ENCODE results near the gene COL27A1. TPM values are rescaled to one million over a fixed set of nuclear protein-coding genes. Genes with fewer than 3 reads are reported as not detected.

The COL27A1 gene
- total and polyA plus RNA-seq, 2 donors (not counting 3 experiments of a cell fraction or from before 2014, with no cell fraction given) = 14.7 to 49.1 TPM

DNA sequence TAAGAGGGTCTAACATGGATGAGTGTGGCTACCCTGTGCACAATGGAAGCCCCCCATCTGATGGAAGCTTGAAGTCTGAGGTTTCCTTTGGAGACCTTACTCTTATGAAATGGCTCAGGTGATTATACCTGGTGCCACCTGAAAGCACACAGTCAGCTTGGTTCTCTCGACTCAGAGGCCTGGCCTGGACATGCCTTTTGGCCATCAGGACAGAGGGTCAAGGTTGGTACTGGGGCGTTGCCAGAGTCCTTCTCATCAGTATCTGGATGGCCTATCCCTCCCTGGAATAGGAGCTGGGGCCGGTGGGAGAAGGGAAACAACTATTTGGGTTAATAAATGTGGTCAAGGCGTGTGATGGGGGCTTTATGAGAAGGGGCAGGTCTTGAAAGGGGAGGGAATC, 48.9 kb downstream of the COL27A1 start:
- Histone ChIP-seq H3K79me2 (ENCODE audit: control insufficient read depth, insufficient read depth, low read length) (no peaks in the 10 kb centered on the region), H3K36me3 (ENCODE audit: control insufficient read depth in 2 of 2, extremely low read depth in 1 of 2, insufficient read depth in 2 of 2, low read length in 2 of 2) (peaks cover 2 to 9% of the 10 kb centered on the region in 2 experiments), H3K9me1 (replicated peaks; ENCODE audit: control insufficient read depth, extremely low read depth, insufficient read depth, low read length) (no peaks in the 10 kb centered on the region), H3K9ac (replicated peaks; ENCODE audit: extremely low read depth, insufficient read depth, low read length) (no peak overlapping the region), H2AFZ (ENCODE audit: low read depth, low read length) (no peak overlapping the region), H3K27me3 (ENCODE audit: control insufficient read depth in 2 of 2, insufficient read depth in 2 of 2, low read length in 2 of 2) (no peaks in the 10 kb centered on the region), H3K4me3 (replicated peaks in 1 of 3; ENCODE audit: insufficient read depth in 1 of 3, low read depth in 1 of 3, low read length in 3 of 3) (no peak overlapping the region), H3K27ac (ENCODE audit: insufficient read depth, low read depth, low read length) (no peak overlapping the region), H4K20me1 (replicated peaks; ENCODE audit: control insufficient read depth, extremely low read depth, insufficient read depth, low read length) (no peaks in the 10 kb centered on the region), H3K9me3 (replicated peaks; ENCODE audit: control insufficient read depth, insufficient read depth, low read length) (no peaks in the 10 kb centered on the region), H3K4me1 (ENCODE audit: control insufficient read depth, extremely low read depth, insufficient read depth, low read length) (no peaks in the 10 kb centered on the region), H3K4me2 (ENCODE audit: insufficient read depth, low read length) (no peak overlapping the region)
- dilution Hi-C loops (cut with MboI; ENCODE audit: extremely low pct_ligation_motif_present, low sequenced_read_pairs) = no loop called here
- CTCF ChIA-PET = interaction anchor here (0.8 kb wide), 1 partner anchor 12 kb away, joined by 3 read pairs; no protein-coding TSS in a partner anchor
- FAIRE-seq (no peak), DNase-seq (ENCODE audit: low read depth, low spot score) (no peak)
- no TSS peak for BruUV-seq (replicated peaks)
- POLR2A ChIA-PET = no interaction called here
- intact Hi-C loops (cut with micrococcal nuclease) = no loop called here
- TF ChIP-seq GATA2 (IDR thresholded peaks at IDR 0.05; ENCODE audit: insufficient read depth, insufficient read length, low read depth, low read length) (no peak), EZH2 (IDR thresholded peaks at IDR 0.05; ENCODE audit: borderline replicate concordance, low read depth, low read length, severe bottlenecking) (no peak), MYC (IDR thresholded peaks at IDR 0.05; ENCODE audit: low read depth, low read length) (no peak), POLR2A (IDR thresholded peaks at IDR 0.05; ENCODE audit: low read depth, low read length) (no peak), POLR2AphosphoS5 (IDR thresholded peaks at IDR 0.05; ENCODE audit: insufficient read depth, low read depth, low read length) (no peak), JUN (IDR thresholded peaks at IDR 0.05; ENCODE audit: borderline replicate concordance, insufficient read depth, insufficient read length, low read depth) (no peak), FOS (IDR thresholded peaks at IDR 0.05; ENCODE audit: borderline replicate concordance, insufficient read depth, low read length) (no peak)
- TF ChIP-seq, protein P1, sequence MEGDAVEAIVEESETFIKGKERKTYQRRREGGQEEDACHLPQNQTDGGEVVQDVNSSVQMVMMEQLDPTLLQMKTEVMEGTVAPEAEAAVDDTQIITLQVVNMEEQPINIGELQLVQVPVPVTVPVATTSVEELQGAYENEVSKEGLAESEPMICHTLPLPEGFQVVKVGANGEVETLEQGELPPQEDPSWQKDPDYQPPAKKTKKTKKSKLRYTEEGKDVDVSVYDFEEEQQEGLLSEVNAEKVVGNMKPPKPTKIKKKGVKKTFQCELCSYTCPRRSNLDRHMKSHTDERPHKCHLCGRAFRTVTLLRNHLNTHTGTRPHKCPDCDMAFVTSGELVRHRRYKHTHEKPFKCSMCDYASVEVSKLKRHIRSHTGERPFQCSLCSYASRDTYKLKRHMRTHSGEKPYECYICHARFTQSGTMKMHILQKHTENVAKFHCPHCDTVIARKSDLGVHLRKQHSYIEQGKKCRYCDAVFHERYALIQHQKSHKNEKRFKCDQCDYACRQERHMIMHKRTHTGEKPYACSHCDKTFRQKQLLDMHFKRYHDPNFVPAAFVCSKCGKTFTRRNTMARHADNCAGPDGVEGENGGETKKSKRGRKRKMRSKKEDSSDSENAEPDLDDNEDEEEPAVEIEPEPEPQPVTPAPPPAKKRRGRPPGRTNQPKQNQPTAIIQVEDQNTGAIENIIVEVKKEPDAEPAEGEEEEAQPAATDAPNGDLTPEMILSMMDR (IDR thresholded peaks at IDR 0.05; ENCODE audit: extremely low read depth in 1 of 2, insufficient read depth in 1 of 2, low read depth in 1 of 2, low read length in 2 of 2) = no peak
- TF ChIP-seq, protein P2, sequence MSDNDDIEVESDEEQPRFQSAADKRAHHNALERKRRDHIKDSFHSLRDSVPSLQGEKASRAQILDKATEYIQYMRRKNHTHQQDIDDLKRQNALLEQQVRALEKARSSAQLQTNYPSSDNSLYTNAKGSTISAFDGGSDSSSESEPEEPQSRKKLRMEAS (IDR thresholded peaks at IDR 0.05; ENCODE audit: insufficient read depth, insufficient read length) = no peak

All from endothelial cell of umbilical vein (primary cell).